GM12875 (cell line): ENCODE data around the gene CMTR1.
"Not testable (repeated sequence)": the region's sequence is repeated elsewhere in the genome, so short reads cannot be mapped to it uniquely, and the experiment has no call there.

Experiments used
- H3K4me3 ChIP-seq: one replicate; pipeline ENCODE4 v1.5.1; 2011; ENCODE audit warnings: low read depth, low read length, control low read depth
- CTCF ChIP-seq: IDR thresholded peaks from 2 replicates; pipeline ENCODE4 v1.5.1; 2011; ENCODE audit warnings: low read depth, mild to moderate bottlenecking, control low read depth, inconsistent platforms, low read length, moderate library complexity, borderline replicate concordance; ENCODE audit not compliant: insufficient read depth

The CMTR1 gene

DNA sequence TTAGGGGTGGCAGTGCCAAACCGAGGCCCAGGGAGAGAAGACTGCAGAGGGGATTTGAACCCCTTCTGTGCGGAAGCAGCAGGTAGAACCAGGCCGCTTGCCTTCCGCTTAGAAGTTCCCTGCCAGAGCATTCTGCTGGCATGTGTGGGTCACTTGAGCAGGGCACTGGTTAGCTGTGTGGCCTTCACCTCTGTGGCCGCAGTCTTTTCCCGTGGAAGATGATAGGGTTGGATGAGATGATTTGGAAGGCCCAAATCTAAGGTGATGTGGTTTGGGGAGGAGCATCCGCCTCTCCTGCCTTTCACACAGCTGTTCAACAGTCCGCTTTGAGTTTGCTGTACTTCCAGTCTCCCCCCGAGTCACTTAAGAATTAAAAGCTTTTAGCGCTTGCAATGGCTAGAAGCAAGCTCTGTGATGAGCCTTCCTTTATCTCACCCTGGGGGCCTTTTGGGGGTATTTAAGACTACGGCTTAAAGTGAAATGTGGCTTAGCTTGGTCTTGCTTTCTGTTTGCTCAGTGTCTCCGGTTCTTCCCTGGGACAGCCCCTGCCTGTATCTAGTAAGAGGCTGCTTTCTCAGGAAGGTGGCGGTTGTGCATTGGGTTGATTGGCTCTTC lies 743 bp downstream of the CMTR1 start:
- no peak for TF ChIP-seq CTCF
- peak overlapping the region; percentile 62 for H3K4me3 ChIP-seq

DNA sequence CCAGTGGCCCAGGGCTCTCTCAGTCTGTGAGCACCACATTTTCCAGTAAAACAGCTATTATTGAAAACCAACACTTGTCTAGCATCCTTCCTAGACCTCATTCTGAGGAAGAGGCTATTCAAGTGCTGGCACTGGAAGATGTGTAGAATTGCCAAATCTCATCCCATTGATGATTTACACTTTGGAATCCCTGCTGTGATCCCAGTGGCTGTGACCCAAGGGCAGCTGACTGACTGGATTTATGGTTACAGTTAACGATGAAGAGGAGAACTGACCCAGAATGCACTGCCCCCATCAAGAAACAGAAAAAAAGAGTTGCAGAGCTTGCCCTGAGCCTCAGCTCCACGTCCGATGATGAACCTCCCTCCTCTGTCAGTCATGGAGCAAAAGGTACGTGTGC lies 2.4 kb downstream of the CMTR1 start:
- H3K4me3 ChIP-seq = no peak overlapping the region
- TF ChIP-seq CTCF = no peak

DNA sequence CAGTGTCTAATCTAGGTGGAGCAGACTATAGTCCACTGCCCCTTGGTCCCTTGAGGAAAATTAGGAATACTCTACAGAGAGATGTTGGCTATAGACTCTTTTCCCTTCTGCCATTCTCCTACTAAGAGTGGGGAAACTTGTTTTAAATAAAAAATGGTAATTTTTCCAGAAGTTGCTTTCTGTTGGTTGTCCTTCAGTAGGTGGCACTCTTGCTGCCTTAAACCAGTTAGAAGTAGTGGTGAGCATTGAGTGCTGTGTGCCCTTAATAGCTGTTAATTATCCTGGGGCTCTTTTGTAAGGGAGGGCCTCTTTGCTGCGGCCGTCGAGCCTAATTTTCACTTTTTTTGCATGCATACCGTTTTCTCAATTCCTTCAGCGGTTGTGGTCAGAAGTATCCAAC lies 2.8 kb downstream of the CMTR1 start:
- no peak for TF ChIP-seq CTCF

GRCh38 chr6:37438930-37439329 lies 5.9 kb downstream of the CMTR1 start:
- no peak overlapping the region for H3K4me3 ChIP-seq
- TF ChIP-seq CTCF = no peak

More for the DNA sequence above, 2.8 kb downstream of the CMTR1 start:
- no peak overlapping the region for H3K4me3 ChIP-seq

DNA sequence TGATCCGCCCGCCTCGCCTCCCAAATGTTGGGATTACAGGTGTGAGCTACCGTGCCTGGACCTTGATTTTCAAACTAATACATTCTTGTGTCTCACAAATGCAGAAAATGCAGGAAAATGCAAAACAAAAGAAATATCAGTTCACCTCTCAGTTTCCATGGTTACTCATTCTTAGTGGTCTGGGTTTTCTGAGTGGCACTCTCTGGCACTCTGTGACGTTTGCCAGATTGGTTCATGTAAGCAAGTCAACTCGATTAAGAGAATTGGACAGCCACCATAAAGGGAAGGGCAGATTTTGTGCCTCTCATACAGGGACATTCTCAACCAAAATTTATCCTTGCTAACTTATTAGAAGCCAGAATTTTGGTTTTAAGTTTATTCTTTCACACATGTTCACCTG lies 8.6 kb downstream of the CMTR1 start:
- H3K4me3 ChIP-seq = no peak overlapping the region
- TF ChIP-seq CTCF = no peak

GRCh38 chr6:37442416-37443215 lies 9.6 kb downstream of the CMTR1 start:
- H3K4me3 ChIP-seq = no peak overlapping the region

DNA sequence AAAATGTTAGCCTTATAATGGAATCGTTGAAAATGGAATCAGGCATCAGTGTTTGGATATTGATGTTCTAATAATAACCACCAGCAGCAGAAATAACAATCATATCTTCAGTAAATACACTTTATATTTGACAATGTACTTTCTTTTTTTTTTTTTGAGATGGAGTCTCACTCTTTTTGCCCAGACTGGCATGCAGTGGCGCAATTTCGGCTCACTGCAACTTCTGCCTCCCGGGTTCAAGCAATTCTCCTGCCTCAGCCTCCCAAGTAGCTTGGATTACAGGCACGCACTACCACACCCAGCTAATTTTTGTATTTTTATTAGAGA lies 10.2 kb downstream of the CMTR1 start:
- not testable (repeated sequence) for H3K4me3 ChIP-seq

More at GRCh38 chr6:37442416-37443215, 9.6 kb downstream of the CMTR1 start:
- no peak for TF ChIP-seq CTCF
